A549 treated with GW870086 at 1 μM for 4 hours (cell line): ENCODE results near the gene LDLRAD1. TPM values are rescaled to one million over a fixed set of nuclear protein-coding genes. Genes with fewer than 3 reads are reported as not detected.

Experiments used
- total RNA-seq: library from RNA; stranded (reverse); fragments of 200-300 nt; extraction: Qiagen RNA extraction; gene quantifications from 5 replicates; pipeline ENCODE4 v1.2.3, GENCODE V29; 2022; ENCODE audit warnings: low read depth

The LDLRAD1 gene
- 0.06 TPM in 1 of 5 replicates, not detected in the others for total RNA-seq

GRCh38 chr1:54017979-54018378, at the start of gene LDLRAD1:
Gene LDLRAD1, minus strand, starts transcription at chr1:54018186. Its CDS starts 74 bp downstream, at chr1:54018112.

GRCh38 chr1:54052934-54053744, 35.2 kb upstream of the LDLRAD1 start, which contains the start of the genes TCEANC2 and TMEM59:
Gene TCEANC2, plus strand, starts transcription at chr1:54053608. Its CDS starts 815 bp downstream, at chr1:54054423.
Gene TMEM59, minus strand, starts transcription at chr1:54053204. Its CDS starts 16 bp downstream, at chr1:54053188.

Other genes with a start within 250 kb of the LDLRAD1 start
- gene NDC1, start 179.9 kb downstream of the LDLRAD1 start, total RNA-seq: 21.3 to 28.8 TPM (median 23.5 TPM) in 5 replicates
- gene YIPF1, start 128.4 kb downstream of the LDLRAD1 start, total RNA-seq: 13.2 to 15.9 TPM (median 13.8 TPM) in 5 replicates
- gene DIO1, start 124.0 kb downstream of the LDLRAD1 start, total RNA-seq: 0.09 to 0.16 TPM in 2 of 5 replicates, not detected in the others
- gene IFT25, start 72.5 kb downstream of the LDLRAD1 start, total RNA-seq: 29.9 to 37.4 TPM (median 31.0 TPM) in 5 replicates
- 27.6 to 28.8 TPM (median 28.4 TPM) in 5 replicates for gene LRRC42, start 71.8 kb downstream of the LDLRAD1 start, total RNA-seq
- gene TMEM59, start 35.0 kb upstream of the LDLRAD1 start, total RNA-seq: 112 to 126 TPM (median 118 TPM) in 5 replicates
- 1.7 to 3.4 TPM (median 2.6 TPM) in 5 replicates for gene TCEANC2, start 35.4 kb upstream of the LDLRAD1 start, total RNA-seq
- gene CDCP2, start 134.8 kb upstream of the LDLRAD1 start, total RNA-seq: not detected in 5 replicates
- 2.4 to 3.3 TPM (median 3.1 TPM) in 5 replicates for gene CYB5RL, start 181.8 kb upstream of the LDLRAD1 start, total RNA-seq
- gene MRPL37, start 182.0 kb upstream of the LDLRAD1 start, total RNA-seq: 81.6 to 106 TPM (median 96.9 TPM) in 5 replicates